GM19099 (cell line): ENCODE measurements around the gene EPN3.

Experiments
- POLR2A ChIP-seq: IDR thresholded peaks from 3 replicates; pipeline ENCODE4 v1.6.1; 2011; ENCODE audit warnings: low read depth; ENCODE audit not compliant: insufficient read length; ENCODE audit errors: extremely low read depth

EPN3 gene

GRCh38 chr17:50560931-50561745 lies 28.6 kb downstream of the EPN3 start:
- TF ChIP-seq POLR2A: no peak

DNA sequence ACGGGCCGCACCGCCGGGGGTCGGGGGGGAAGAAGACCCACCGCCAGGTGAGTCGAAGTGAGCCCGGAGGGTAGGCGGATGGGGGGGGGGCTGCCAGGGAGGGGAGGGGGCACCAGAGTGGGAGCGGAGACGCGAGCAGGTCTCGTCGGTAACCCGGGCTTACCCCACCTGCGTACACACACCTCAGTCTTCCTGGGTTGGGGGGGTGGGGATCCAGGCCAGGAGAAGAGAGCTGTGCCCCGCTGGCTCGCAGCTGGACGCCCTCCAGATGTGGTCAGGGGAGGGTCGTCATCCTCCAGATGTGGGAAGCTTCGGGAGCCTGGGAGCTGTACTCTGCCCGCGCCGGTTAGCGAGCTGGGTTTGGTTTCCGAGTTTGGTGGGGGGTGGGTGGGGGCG lies 29.2 kb downstream of the EPN3 start:
- TF ChIP-seq POLR2A: no peak

GRCh38 chr17:50562242-50563091 lies 29.9 kb downstream of the EPN3 start:
- no peak for TF ChIP-seq POLR2A

- no peak for TF ChIP-seq POLR2A
Observed at GRCh38 chr17:50563092-50563511, 30.6 kb downstream of the EPN3 start.

DNA sequence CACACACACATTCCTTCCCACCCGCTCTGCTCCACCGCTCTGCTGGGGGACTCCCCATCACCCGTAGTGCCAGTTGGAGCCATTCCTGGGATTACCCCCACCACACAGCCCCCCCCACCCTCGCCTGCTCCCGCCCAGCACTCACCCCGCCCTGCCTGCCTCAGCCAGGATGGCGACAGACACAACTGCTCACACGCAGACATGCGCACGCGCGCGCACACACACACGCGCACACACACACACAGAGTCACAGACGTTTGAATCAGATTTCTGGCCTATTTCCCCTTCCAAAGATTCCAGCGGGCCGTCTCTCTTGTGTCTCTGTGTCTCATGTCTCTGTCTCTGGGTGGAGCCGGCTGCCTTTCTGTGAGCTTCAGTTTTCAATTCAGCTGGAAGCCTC lies 32.4 kb downstream of the EPN3 start:
- no peak for TF ChIP-seq POLR2A

DNA sequence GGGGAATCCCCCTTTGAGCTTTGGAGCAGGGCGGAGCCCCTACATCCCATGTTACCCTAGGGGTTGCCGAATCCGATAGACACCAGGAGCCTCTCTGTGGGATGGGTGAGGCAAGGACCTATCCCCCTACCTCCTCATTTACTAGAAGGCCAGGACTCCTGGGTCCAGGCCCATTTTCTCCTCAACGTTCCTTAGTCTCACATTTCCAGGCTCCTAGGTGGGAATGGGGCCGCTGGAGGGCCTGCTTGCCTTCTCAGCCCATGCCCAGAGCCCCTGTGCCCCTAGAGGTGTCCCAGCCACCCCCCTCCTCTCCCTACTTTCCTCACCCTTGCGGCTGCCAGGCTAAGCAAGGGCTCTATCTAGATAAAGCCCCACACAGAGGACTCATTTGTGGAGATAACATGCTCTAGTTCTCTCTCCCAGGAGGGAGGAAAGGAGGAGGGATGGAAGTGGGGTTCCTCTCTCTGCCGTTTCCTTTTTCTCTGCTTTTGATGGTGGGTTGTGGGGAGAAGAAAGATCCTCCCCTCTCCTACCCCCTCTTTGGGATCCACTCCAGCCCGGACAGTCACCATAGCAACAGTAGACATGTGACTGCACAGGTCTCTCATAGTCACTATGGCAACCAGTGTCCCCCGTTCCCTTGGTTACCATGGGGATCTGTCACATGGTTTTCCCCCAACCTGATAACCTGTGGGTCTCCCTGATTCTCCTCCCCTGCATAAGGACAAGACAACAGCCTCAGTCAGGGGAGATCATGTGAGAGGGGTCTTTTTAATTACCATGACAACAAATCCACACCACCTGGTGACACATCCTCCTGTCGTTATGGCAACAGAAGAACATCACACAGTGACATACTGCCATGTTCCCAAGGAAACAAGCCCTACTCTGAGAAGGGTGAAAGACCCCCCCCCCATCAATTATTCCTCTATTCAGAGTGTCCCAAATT lies 33.1 kb downstream of the EPN3 start:
- TF ChIP-seq POLR2A: no peak

DNA sequence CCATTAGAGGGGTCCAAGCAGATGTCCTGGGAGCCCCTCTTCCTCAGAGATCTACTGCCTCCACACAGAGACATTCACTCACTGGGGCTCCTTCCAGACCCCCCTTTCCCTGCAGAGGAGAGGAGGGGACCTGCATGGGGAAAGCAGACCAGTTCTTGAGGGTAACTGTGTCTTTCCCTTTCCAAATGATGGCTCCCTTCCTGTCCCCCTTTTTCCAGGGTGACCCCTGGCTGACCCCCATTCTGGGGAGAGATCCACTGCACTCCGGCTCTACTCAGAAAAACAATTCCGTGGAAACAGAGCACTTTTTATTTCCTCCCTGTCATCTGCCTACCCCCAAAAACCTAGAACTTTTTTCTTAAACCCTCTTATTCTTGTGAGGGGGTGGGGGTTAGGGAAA lies 34.4 kb downstream of the EPN3 start:
- no peak for TF ChIP-seq POLR2A

DNA sequence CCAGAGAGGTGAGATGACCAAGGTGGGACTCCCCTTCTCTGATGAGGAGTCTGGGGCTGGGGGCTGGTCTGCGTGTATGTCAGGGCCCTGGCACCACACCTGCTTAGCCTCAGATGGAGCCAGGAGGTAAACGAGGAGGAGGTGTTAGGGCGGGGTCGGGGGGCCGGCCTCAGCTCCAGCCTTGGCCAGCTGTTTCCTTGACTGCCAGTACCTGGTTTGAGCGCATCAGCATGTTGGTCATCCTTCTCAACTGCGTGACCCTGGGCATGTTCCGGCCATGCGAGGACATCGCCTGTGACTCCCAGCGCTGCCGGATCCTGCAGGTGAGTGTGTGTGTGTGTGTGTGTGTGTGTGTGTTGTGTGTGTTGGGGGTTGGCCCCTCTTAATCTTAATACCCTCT lies 36.1 kb downstream of the EPN3 start:
- no peak for TF ChIP-seq POLR2A

GRCh38 chr17:50569592-50569991 lies 37.1 kb downstream of the EPN3 start:
- no peak for TF ChIP-seq POLR2A

- no peak for TF ChIP-seq POLR2A
Observed at GRCh38 chr17:50570032-50570431, 37.5 kb downstream of the EPN3 start.

DNA sequence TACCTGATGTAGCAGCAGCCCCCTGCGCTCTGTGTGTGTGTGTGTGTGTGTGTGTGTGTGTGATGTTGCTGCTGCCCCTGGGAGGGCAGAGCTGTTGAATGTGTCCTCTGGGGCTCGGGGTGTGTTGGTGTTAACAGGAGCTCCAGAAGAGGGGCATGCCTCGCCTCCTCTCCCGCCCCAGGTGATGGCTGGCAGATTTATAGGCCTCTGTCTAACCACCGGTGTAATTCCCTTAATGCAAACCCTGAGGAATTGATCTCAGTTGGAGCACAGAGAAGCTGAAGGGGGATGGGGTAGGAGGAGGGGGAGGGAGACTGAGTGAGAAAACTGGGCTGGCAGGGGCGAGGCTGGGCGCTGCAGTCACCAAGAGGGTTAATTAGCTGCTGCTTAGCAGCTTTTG lies 38.0 kb downstream of the EPN3 start:
- TF ChIP-seq POLR2A: no peak

DNA sequence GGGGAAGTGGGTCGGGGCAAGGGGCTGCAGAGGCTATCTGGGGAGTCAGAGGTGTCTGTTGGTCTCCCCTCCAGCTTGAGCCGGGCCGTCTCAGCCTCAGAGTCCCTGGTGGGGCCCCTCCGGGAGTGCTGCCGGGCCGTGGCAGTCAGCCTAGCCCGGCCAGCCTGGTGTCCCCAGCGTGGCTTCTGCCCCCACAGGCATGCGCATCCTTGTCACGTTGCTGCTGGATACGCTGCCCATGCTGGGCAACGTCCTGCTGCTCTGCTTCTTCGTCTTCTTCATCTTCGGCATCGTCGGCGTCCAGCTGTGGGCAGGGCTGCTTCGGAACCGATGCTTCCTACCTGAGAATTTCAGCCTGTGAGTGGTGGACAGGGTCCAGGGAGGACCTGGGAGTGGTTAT lies 39.1 kb downstream of the EPN3 start:
- TF ChIP-seq POLR2A: no peak

DNA sequence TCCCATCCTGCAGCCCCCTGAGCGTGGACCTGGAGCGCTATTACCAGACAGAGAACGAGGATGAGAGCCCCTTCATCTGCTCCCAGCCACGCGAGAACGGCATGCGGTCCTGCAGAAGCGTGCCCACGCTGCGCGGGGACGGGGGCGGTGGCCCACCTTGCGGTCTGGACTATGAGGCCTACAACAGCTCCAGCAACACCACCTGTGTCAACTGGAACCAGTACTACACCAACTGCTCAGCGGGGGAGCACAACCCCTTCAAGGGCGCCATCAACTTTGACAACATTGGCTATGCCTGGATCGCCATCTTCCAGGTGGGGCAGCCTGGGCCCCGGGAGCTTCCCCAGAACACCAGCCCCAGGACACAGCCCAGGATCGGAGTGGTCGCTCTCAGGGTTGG lies 40.0 kb downstream of the EPN3 start:
- no peak for TF ChIP-seq POLR2A

- TF ChIP-seq POLR2A: no peak
Observed at GRCh38 chr17:50573866-50574611, 41.5 kb downstream of the EPN3 start.

DNA sequence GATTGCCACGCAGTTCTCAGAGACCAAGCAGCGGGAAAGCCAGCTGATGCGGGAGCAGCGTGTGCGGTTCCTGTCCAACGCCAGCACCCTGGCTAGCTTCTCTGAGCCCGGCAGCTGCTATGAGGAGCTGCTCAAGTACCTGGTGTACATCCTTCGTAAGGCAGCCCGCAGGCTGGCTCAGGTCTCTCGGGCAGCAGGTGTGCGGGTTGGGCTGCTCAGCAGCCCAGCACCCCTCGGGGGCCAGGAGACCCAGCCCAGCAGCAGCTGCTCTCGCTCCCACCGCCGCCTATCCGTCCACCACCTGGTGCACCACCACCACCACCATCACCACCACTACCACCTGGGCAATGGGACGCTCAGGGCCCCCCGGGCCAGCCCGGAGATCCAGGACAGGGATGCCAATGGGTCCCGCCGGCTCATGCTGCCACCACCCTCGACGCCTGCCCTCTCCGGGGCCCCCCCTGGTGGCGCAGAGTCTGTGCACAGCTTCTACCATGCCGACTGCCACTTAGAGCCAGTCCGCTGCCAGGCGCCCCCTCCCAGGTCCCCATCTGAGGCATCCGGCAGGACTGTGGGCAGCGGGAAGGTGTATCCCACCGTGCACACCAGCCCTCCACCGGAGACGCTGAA lies 43.2 kb downstream of the EPN3 start:
- no peak for TF ChIP-seq POLR2A

DNA sequence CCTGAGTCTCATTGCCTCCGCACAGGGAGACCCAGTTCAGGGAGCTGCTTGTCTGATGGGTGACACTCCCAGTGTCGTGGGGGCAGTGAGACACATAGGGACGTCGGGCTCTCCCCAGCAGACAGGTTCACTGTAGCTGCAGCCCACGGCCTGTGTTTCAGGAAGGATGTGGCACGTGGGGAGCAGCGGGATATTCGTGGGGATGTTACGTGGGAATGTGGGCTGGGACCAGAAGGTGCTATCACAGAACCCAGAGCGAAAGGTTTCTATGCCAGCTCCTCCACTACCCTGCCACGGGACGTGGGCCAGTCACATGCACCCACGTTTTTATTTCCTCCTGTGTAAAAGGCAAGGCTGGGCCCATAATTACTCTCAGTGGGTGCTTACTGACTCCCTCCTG lies 44.3 kb downstream of the EPN3 start:
- no peak for TF ChIP-seq POLR2A
